Measurements from ENCODE around the gene SMIM20. TPM values are rescaled to one million over a fixed set of nuclear protein-coding genes. Genes with fewer than 3 reads are reported as not detected.

Gene SMIM20
- total and polyA plus RNA-seq, 2 experiments from 2014 or later, result 56.6 to 82.9 TPM

GRCh38 chr4:25879587-25879986, 34.4 kb upstream of the SMIM20 start:
- Histone ChIP-seq H3K4me1 (ENCODE audit: insufficient read depth) (peaks cover 10% of the 10 kb centered on the region; the same call in 1 of the 2 replicates), H3K36me3 (ENCODE audit: insufficient read depth) (no peaks in the 10 kb centered on the region), H2AFZ (no peak overlapping the region), H3K9me2 (ENCODE audit: insufficient read depth) (no peaks in the 10 kb centered on the region), H3K27me3 (ENCODE audit: insufficient read depth) (no peaks in the 10 kb centered on the region), H4K20me1 (replicated peaks; ENCODE audit: insufficient read depth) (no peaks in the 10 kb centered on the region; the same call in 1 of the 2 replicates), H3K79me2 (replicated peaks; ENCODE audit: insufficient read depth) (no peaks in the 10 kb centered on the region), H3F3A (replicated peaks; ENCODE audit: low read depth) (no peaks in the 10 kb centered on the region), H3K27ac (ENCODE audit: low read depth) (no peak overlapping the region), H3K4me2 (no peak overlapping the region), H3K4me3 (no peak overlapping the region)
- Mint-ChIP-seq H3K27ac (no peak overlapping the region), H3K36me3 (ENCODE audit: low read depth) (no peaks in the 10 kb centered on the region), H3K4me3 (no peak overlapping the region), H3K4me1 (peaks cover 5% of the 10 kb centered on the region; the same call in 2 of the 3 replicates), H3K9me3 (no peaks in the 10 kb centered on the region), H3K27me3 (ENCODE audit: insufficient read depth, low read depth, poor library complexity) (peaks cover 4% of the 10 kb centered on the region)
- ATAC-seq (no peak), DNase-seq (ENCODE audit: low spot score) (no peak)
- TF ChIP-seq, protein P1, sequence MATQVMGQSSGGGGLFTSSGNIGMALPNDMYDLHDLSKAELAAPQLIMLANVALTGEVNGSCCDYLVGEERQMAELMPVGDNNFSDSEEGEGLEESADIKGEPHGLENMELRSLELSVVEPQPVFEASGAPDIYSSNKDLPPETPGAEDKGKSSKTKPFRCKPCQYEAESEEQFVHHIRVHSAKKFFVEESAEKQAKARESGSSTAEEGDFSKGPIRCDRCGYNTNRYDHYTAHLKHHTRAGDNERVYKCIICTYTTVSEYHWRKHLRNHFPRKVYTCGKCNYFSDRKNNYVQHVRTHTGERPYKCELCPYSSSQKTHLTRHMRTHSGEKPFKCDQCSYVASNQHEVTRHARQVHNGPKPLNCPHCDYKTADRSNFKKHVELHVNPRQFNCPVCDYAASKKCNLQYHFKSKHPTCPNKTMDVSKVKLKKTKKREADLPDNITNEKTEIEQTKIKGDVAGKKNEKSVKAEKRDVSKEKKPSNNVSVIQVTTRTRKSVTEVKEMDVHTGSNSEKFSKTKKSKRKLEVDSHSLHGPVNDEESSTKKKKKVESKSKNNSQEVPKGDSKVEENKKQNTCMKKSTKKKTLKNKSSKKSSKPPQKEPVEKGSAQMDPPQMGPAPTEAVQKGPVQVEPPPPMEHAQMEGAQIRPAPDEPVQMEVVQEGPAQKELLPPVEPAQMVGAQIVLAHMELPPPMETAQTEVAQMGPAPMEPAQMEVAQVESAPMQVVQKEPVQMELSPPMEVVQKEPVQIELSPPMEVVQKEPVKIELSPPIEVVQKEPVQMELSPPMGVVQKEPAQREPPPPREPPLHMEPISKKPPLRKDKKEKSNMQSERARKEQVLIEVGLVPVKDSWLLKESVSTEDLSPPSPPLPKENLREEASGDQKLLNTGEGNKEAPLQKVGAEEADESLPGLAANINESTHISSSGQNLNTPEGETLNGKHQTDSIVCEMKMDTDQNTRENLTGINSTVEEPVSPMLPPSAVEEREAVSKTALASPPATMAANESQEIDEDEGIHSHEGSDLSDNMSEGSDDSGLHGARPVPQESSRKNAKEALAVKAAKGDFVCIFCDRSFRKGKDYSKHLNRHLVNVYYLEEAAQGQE (IDR thresholded peaks at IDR 0.05; ENCODE audit: unreplicated experiment), result no peak
- no peak for TF ChIP-seq ETS1 (IDR thresholded peaks at IDR 0.05)

GRCh38 chr4:25879991-25880651, 33.9 kb upstream of the SMIM20 start:
- H3K36me3 Mint-ChIP-seq (ENCODE audit: low read depth), result no peaks in the 10 kb centered on the region
- H3K27me3 ChIP-seq (ENCODE audit: insufficient read depth), result no peaks in the 10 kb centered on the region
- H3K9me3 Mint-ChIP-seq, result no peaks in the 10 kb centered on the region
- H3K4me3 ChIP-seq, result no peak overlapping the region
- H3K36me3 ChIP-seq (ENCODE audit: insufficient read depth), result no peaks in the 10 kb centered on the region
- H3K4me2 ChIP-seq, result no peak overlapping the region
- H4K20me1 ChIP-seq (replicated peaks; ENCODE audit: insufficient read depth), result no peaks in the 10 kb centered on the region; the same call in 1 of the 2 replicates
- H3K27me3 Mint-ChIP-seq (ENCODE audit: insufficient read depth, low read depth, poor library complexity), result peaks cover 4% of the 10 kb centered on the region
- H3K4me1 ChIP-seq (ENCODE audit: insufficient read depth), result peaks cover 10% of the 10 kb centered on the region; the same call in 1 of the 2 replicates
- H3K27ac ChIP-seq (ENCODE audit: low read depth), result no peak overlapping the region
- no peak overlapping the region for H3K27ac Mint-ChIP-seq
- no peaks in the 10 kb centered on the region for H3F3A ChIP-seq (replicated peaks; ENCODE audit: low read depth)
- H2AFZ ChIP-seq, result no peak overlapping the region
- H3K4me3 Mint-ChIP-seq, result no peak overlapping the region
- no peaks in the 10 kb centered on the region for H3K79me2 ChIP-seq (replicated peaks; ENCODE audit: insufficient read depth)
- ATAC-seq, result no peak
- DNase-seq (ENCODE audit: low spot score), result no peak
- no peaks in the 10 kb centered on the region for H3K9me2 ChIP-seq (ENCODE audit: insufficient read depth)
- H3K4me1 Mint-ChIP-seq, result peaks cover 5% of the 10 kb centered on the region; the same call in 2 of the 3 replicates
- TF ChIP-seq STAT1 (IDR thresholded peaks at IDR 0.05; ENCODE audit: unreplicated experiment) (no peak), ZNF114 (CRISPR knock-in tag; IDR thresholded peaks at IDR 0.05) (no peak), POLR2AphosphoS5 (IDR thresholded peaks at IDR 0.05; ENCODE audit: low read depth) (no peak), CREB1 (CRISPR knock-in tag; IDR thresholded peaks at IDR 0.05; ENCODE audit: low read depth) (no peak)
- TF ChIP-seq, protein P1 (IDR thresholded peaks at IDR 0.05; ENCODE audit: unreplicated experiment), result no peak

Data from GM23338 (cell line).